Tibial artery (tissue), 4 donors: Measurements from ENCODE around the gene LENG9.
"Not testable (repeated sequence)": the region's sequence is repeated elsewhere in the genome, so short reads cannot be mapped to it uniquely, and the experiment has no call there.

Experiments
- DNase-seq, 2 donors: peaks; one replicate each; pipeline ENCODE4 v3.0.0-alpha.2; 2019
- H3K27ac ChIP-seq, 2 donors: fragments of 200-600 bp; sonication (generic) in 1 of 2; 1 replicate in 1 of 2; 2 replicates in 1 of 2; pipeline ENCODE4 v1.5.1; 2018 to 2019; ENCODE audit warnings: mild to moderate bottlenecking in 1 of 2
- H3K27me3 ChIP-seq, 2 donors: fragments of 200-600 bp; sonication (generic) in 1 of 2; one replicate each; pipeline versions ENCODE4 v1.5.1 to v1.6.0; 2016 to 2019
- H3K36me3 ChIP-seq, 3 donors: fragments of 200-600 bp; sonication (generic) in 2 of 3; one replicate each; pipeline ENCODE4 v1.5.1; 2016 to 2019; ENCODE audit warnings: mild to moderate bottlenecking in 2 of 3
- H3K4me1 ChIP-seq, 4 donors: fragments of 200-600 bp; sonication (generic) in 2 of 4; 1 replicate in 3 of 4; 2 replicates in 1 of 4; pipeline ENCODE4 v1.5.1; 2016 to 2019
- H3K4me3 ChIP-seq, 2 donors: fragments of 200-600 bp; sonication (generic) in 1 of 2; 1 replicate in 1 of 2; 2 replicates in 1 of 2; pipeline ENCODE4 v1.5.1; 2018 to 2019; ENCODE audit warnings: mild to moderate bottlenecking in 2 of 2
- H3K9me3 ChIP-seq, 3 donors: fragments of 200-600 bp; sonication (generic) in 1 of 3; one replicate each; pipeline ENCODE4 v1.5.1; 2016 to 2019
- CTCF ChIP-seq, 2 experiments: fragments of 200-600 bp in 1 of 2; fragments of 450-650 bp in 1 of 2; IDR thresholded peaks; one replicate each; pipeline ENCODE4 v1.5.1; 2017 to 2019; ENCODE audit warnings: antibody characterized with exemption in 2 of 2, mild to moderate bottlenecking in 1 of 2, moderate library complexity in 1 of 2
- intact Hi-C: fragments of 100-400 bp; cut with DNase I; formaldehyde crosslinking; loops from one replicate; pipeline ENCODE4 v1.15.0; 2023; ENCODE audit warnings: low total_unique reads

Gene LENG9

GRCh38 chr19:54502518-54503048 is 39.0 kb upstream of the LENG9 start, which contains the start of gene LAIR2:
Gene LAIR2, plus strand, starts transcription at chr19:54502831. Its CDS starts 88 bp downstream, at chr19:54502919.
- no peak for DNase-seq
- H3K4me3 ChIP-seq = no peak within 1 kb of the TSS
- H3K9me3 ChIP-seq = no peaks in the 10 kb centered on the region
- no peak for TF ChIP-seq CTCF (IDR thresholded peaks at IDR 0.05)
- H3K27me3 ChIP-seq = peaks cover 0 to 4% of the 10 kb centered on the region in 2 donors
- intact Hi-C loops = no loop called here
- H3K4me1 ChIP-seq = no peaks in the 10 kb centered on the region
- no peak within 1 kb of the TSS for H3K27ac ChIP-seq
- no peaks in the 10 kb centered on the region for H3K36me3 ChIP-seq

GRCh38 chr19:54498451-54498772 is 34.8 kb upstream of the LENG9 start:
- H3K36me3 ChIP-seq, DNase-seq, H3K27ac ChIP-seq, H3K9me3 ChIP-seq, H3K27me3 ChIP-seq, H3K4me1 ChIP-seq, intact Hi-C loops, H3K4me3 ChIP-seq: not testable (repeated sequence)

GRCh38 chr19:54497747-54498450 is 34.3 kb upstream of the LENG9 start:
- H3K36me3 ChIP-seq, DNase-seq, intact Hi-C loops, H3K4me3 ChIP-seq, H3K27ac ChIP-seq, H3K27me3 ChIP-seq, H3K9me3 ChIP-seq, H3K4me1 ChIP-seq: not testable (repeated sequence)

- H3K27ac ChIP-seq, intact Hi-C loops, H3K36me3 ChIP-seq, H3K4me1 ChIP-seq, DNase-seq, H3K9me3 ChIP-seq, H3K4me3 ChIP-seq: not testable (repeated sequence)
- H3K27me3 ChIP-seq = peaks cover 0 to 20% of the 10 kb centered on the region in 2 donors
Observed at GRCh38 chr19:54495284-54495683, 31.7 kb upstream of the LENG9 start.

- TF ChIP-seq CTCF (IDR thresholded peaks at IDR 0.05) = no peak
- intact Hi-C loops = no loop called here
- H3K4me3 ChIP-seq = no peak overlapping the region
- no peaks in the 10 kb centered on the region for H3K36me3 ChIP-seq
- no peak for DNase-seq
- H3K9me3 ChIP-seq = no peaks in the 10 kb centered on the region
- H3K4me1 ChIP-seq = no peaks in the 10 kb centered on the region
- H3K27ac ChIP-seq = no peak overlapping the region
- peaks cover 0 to 20% of the 10 kb centered on the region in 2 donors for H3K27me3 ChIP-seq
Observed at GRCh38 chr19:54493967-54494585, 30.5 kb upstream of the LENG9 start.

- H3K36me3 ChIP-seq, H3K4me1 ChIP-seq, H3K4me3 ChIP-seq, H3K9me3 ChIP-seq, intact Hi-C loops, DNase-seq, H3K27ac ChIP-seq: not testable (repeated sequence)
- peaks cover 0 to 20% of the 10 kb centered on the region in 2 donors for H3K27me3 ChIP-seq
Observed at GRCh38 chr19:54493056-54493455, 29.5 kb upstream of the LENG9 start.

GRCh38 chr19:54492568-54492967 is 29.0 kb upstream of the LENG9 start:
- Histone ChIP-seq H3K4me1 (no peaks in the 10 kb centered on the region), H3K27ac (no peak overlapping the region), H3K9me3 (no peaks in the 10 kb centered on the region), H3K4me3 (no peak overlapping the region), H3K27me3 (peaks cover 0 to 20% of the 10 kb centered on the region in 2 donors), H3K36me3 (no peaks in the 10 kb centered on the region)
- intact Hi-C loops = no loop called here
- no peak for TF ChIP-seq CTCF (IDR thresholded peaks at IDR 0.05)
- DNase-seq = no peak
